ENCODE measurements around the gene MYH10.

MYH10 gene

DNA sequence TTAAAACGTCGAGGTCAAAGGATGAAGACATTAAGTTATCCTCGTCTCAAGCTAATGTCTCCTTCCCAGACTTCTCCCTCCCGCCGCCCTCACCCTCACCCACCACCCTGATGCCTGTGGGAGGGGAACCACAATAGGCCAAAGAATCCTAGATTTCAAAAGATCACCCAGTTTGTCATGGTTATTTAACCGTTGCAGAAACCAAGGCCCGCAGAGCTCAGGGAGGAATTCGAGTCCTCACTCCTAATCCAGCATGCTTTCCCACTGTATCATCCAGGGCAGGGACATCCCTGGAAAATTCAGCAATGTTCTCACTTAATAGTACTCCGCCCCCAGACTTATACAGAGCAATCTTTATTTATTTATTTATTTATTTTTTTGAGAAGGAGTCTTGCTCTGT lies 41.8 kb upstream of the MYH10 start:
- TF ChIP-seq, protein P1, sequence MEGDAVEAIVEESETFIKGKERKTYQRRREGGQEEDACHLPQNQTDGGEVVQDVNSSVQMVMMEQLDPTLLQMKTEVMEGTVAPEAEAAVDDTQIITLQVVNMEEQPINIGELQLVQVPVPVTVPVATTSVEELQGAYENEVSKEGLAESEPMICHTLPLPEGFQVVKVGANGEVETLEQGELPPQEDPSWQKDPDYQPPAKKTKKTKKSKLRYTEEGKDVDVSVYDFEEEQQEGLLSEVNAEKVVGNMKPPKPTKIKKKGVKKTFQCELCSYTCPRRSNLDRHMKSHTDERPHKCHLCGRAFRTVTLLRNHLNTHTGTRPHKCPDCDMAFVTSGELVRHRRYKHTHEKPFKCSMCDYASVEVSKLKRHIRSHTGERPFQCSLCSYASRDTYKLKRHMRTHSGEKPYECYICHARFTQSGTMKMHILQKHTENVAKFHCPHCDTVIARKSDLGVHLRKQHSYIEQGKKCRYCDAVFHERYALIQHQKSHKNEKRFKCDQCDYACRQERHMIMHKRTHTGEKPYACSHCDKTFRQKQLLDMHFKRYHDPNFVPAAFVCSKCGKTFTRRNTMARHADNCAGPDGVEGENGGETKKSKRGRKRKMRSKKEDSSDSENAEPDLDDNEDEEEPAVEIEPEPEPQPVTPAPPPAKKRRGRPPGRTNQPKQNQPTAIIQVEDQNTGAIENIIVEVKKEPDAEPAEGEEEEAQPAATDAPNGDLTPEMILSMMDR (IDR thresholded peaks at IDR 0.05; ENCODE audit: low read depth, low read length), result no peak
- no peaks in the 10 kb centered on the region for H3K36me3 ChIP-seq
- DNase-seq, result no peak
- H3K9me3 ChIP-seq, result no peaks in the 10 kb centered on the region
- H3K27me3 ChIP-seq, result peaks cover 18% of the 10 kb centered on the region
- peaks cover 7% of the 10 kb centered on the region for H3K4me1 ChIP-seq
- no peak overlapping the region for H3K4me3 ChIP-seq (ENCODE audit: low read depth, low read length)

DNA sequence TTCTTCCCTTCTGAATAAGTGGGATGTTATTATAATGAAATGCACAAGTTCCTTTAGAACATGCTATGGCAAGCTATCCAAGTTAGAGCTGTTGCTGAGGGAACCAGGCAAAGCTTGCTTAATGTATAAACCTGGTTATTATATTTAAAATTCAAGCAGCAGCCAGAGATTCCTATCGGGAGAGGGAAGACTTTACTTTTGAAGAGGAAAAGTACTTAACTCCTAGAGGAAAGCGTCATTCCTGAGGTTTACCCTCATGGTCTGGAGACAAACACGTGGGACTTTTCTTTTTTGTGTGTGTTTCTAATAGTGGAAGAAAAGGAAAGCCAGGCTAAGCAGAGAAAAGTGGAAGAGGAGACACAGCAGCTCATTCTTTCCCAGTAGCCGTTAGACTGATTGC lies 39.9 kb upstream of the MYH10 start:
- no peaks in the 10 kb centered on the region for H3K9me3 ChIP-seq
- H3K4me1 ChIP-seq, result peaks cover 7% of the 10 kb centered on the region
- no peak overlapping the region for H3K4me3 ChIP-seq (ENCODE audit: low read depth, low read length)
- TF ChIP-seq, protein P1 (IDR thresholded peaks at IDR 0.05; ENCODE audit: low read depth, low read length), result no peak
- H3K36me3 ChIP-seq, result no peaks in the 10 kb centered on the region
- no peak for DNase-seq
- H3K27me3 ChIP-seq, result peaks cover 17% of the 10 kb centered on the region

DNA sequence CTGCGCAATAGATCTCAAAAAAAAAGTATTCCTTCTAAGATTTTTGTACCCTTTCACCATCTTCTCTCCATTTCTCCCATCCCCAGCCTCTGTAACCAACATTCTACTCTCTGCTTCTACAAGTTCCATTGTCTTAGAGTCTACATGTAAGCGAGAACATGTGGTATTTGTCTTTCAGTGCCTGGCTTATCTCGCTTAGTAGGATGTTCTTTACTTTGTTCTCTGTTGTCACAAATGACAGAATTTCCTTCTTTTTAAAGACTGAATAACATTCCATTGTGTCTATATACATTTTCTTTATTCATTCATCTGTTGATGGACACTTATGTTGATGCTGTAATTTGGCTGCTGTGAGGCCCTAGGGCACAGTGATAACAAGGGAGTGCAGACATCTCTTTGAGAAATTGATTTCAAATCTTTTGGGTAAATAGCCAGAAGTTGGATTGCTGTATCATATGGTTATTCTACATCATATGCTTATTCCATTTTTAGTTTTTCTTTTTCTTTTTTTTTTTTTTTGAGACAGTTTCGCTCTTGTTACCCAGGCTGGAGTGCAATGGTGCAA lies 37.7 kb upstream of the MYH10 start:
- H3K4me3 ChIP-seq (ENCODE audit: low read depth, low read length), result no peak overlapping the region
- no peak for DNase-seq
- TF ChIP-seq, protein P1 (IDR thresholded peaks at IDR 0.05; ENCODE audit: low read depth, low read length), result no peak

DNA sequence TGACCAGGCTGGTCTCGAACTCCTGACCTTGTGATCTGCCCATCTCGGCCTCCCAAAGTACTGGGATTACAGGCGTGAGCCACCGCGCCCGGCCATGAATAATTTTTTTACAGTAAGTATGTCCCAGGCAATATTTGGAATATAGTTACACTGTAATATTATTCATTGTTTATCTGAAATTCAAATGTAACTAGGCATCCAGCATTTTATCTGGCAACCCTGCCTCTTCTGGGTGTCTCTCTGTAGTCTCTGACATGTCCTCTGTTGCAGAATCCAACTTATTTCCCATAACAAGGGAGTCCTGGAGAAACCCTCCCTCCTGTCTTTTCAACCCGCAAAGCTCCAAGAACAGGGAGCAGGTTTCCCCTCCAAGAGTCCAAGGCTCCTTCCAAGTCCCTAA lies 36.9 kb upstream of the MYH10 start:
- Histone ChIP-seq H3K4me3 (ENCODE audit: low read depth, low read length) (no peak overlapping the region), H3K4me1 (no peaks in the 10 kb centered on the region), H3K9me3 (no peaks in the 10 kb centered on the region), H3K36me3 (no peaks in the 10 kb centered on the region), H3K27me3 (peaks cover 9% of the 10 kb centered on the region; the same call in 1 of the 2 replicates)
- no peak for DNase-seq
- TF ChIP-seq, protein P1 (IDR thresholded peaks at IDR 0.05; ENCODE audit: low read depth, low read length), result no peak

More for the DNA sequence above, 37.7 kb upstream of the MYH10 start:
- peaks cover 4% of the 10 kb centered on the region; the same call in 1 of the 2 replicates for H3K4me1 ChIP-seq
- no peaks in the 10 kb centered on the region for H3K36me3 ChIP-seq
- no peaks in the 10 kb centered on the region for H3K9me3 ChIP-seq
- H3K27me3 ChIP-seq, result peaks cover 9% of the 10 kb centered on the region; the same call in 1 of the 2 replicates

DNA sequence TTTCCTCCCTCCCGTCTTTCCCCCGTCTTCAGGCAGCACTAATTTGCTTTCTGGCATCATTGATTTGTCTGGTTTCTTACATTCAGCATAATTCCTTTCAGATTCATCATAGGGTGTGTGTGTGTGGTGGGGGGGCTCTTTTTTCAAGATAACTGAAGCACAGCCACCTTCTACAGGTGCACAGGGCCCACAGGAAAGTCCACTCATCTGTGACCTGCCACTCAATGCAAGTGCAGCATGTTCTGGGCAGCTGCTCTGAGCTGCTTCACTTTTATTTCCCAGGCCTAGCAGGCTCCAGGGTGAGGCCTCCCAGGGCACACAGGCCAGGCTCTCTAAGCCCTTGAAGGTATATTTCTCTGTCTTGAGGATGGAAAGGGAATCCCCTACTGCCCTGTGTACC lies 35.2 kb upstream of the MYH10 start:
- no peaks in the 10 kb centered on the region for H3K9me3 ChIP-seq
- TF ChIP-seq, protein P1 (IDR thresholded peaks at IDR 0.05; ENCODE audit: low read depth, low read length), result no peak
- H3K4me1 ChIP-seq, result no peaks in the 10 kb centered on the region
- no peak for DNase-seq
- no peaks in the 10 kb centered on the region for H3K36me3 ChIP-seq
- peaks cover 9% of the 10 kb centered on the region; the same call in 1 of the 2 replicates for H3K27me3 ChIP-seq
- H3K4me3 ChIP-seq (ENCODE audit: low read depth, low read length), result no peak overlapping the region

DNA sequence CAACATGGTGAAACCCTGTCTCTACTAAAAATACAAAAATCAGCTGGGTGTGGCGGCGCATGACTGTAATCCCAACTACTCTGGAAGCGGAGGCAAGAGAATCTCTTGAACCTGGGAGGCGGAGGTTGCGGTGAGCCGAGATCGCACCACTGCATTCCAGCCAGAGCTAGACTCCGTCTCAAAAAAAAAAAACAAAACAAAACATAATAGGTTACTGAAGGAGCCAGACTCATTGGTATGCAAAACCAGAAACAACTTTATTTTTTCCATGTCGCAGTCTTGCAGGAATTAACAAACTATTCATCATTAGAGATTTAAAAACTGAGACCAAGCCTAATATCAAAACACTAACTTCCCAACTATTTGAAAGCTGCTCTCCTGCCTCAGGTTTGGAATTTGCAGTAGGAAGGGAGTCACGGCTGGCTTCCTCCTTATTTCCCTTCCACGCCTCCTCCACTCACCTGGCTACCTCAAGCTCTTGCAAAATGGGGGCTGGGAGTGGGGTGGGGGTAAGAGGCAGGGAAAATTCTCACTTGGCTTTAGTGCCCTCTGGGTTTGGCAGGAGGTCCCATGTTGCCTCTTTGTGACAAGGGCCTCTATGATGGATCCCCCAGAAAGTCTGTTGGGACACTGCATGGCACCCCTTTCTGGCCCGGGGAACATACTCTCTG lies 34.1 kb upstream of the MYH10 start:
- Histone ChIP-seq H3K9me3 (no peaks in the 10 kb centered on the region), H3K36me3 (no peaks in the 10 kb centered on the region), H3K4me1 (no peaks in the 10 kb centered on the region), H3K27me3 (peaks cover 5% of the 10 kb centered on the region; the same call in 1 of the 2 replicates), H3K4me3 (ENCODE audit: low read depth, low read length) (no peak overlapping the region)
- TF ChIP-seq, protein P1 (IDR thresholded peaks at IDR 0.05; ENCODE audit: low read depth, low read length), result no peak
- no peak for DNase-seq

All from BE2C (cell line).